ENCODE data around the gene TP53I13.

The TP53I13 gene

DNA sequence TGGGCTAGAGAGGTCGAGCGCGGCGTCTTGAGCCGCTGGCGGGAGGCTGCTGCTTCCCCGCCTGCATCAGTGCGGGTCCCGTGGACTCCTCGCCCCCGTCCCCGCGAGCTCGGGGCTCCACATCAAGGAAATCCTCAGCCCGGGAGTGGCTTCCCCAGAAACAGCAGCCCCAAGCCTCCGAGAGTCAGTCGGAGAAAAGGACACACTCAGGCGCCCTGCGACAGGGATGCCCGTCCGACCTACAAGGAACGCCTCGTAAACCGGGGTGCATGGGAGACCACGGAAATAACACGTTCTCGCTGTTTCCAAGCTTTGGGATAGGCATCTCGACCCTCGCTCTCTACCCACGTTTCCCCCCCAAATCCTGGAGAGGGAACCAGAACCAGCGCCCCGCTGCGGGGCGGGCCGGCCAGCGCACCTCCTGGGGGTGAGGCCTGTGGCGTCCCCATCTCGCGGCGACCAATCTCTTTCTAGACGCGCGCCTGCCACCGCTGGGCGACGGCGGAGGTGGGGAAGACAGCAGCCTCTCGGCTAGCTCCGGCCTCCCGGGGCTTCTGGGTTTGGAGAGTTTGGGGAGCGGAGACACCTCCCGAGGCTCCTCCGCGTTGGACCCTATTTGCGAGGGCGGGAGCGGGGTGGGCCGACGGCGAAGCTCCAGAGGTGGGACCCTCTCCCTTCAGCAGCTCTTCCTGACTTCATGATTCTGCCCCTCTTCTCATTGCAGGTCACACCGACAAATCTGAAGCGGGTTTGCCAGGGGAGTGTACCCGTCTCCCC is 759 bp upstream of the TP53I13 start:
- DNase-seq = peak; percentile 57

DNA sequence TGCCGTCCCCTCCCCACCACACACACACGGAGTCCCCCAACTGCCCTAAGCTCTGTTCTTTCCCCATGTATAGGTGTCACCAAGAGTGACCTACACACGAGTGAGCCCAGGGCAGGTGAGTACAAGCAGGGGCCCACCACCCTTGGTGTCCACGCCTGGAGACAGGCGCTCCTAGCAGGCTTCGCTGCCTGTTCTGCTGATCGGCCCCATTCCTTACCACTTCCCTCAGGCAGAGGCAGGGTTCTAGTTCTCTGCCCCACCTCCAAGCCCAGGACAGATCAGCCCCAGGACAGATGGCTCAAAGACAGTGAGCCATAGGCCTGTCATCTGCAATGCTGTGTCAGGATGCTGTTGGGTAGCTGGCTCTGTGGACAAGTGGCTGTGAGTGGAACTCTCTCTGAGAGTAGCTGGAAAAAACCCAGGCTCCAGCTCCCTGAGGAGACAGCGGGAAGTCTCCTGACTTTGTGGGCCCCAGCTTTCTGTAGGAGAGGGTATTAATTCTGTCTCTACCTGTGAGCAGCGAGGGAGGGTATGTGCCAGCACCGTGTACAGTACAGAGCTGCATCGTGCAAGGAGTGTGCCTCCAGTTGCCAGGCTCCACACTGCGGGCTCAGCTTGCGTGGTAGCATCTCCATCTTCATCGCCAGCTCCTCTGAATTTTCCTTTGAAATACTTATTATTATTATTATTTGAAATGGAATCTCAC is 897 bp downstream of the TP53I13 start:
- no peak for DNase-seq

GRCh38 chr17:29570521-29570920 is 2.0 kb downstream of the TP53I13 start:
- DNase-seq = no peak

GRCh38 chr17:29571486-29571882 is 3.0 kb downstream of the TP53I13 start:
- no peak for DNase-seq

- DNase-seq = no peak
Measured at GRCh38 chr17:29571883-29572681, 3.6 kb downstream of the TP53I13 start.

- peak; percentile 51 for DNase-seq
Measured at GRCh38 chr17:29572691-29573557, 4.4 kb downstream of the TP53I13 start.

- DNase-seq = no peak
Measured at GRCh38 chr17:29573558-29573869, 5.0 kb downstream of the TP53I13 start.

GRCh38 chr17:29573871-29574731 is 5.6 kb downstream of the TP53I13 start:
- no peak for DNase-seq

- no peak for DNase-seq
Measured at GRCh38 chr17:29574732-29575510, 6.4 kb downstream of the TP53I13 start.

GRCh38 chr17:29575511-29576213 is 7.2 kb downstream of the TP53I13 start:
- DNase-seq = no peak

DNA sequence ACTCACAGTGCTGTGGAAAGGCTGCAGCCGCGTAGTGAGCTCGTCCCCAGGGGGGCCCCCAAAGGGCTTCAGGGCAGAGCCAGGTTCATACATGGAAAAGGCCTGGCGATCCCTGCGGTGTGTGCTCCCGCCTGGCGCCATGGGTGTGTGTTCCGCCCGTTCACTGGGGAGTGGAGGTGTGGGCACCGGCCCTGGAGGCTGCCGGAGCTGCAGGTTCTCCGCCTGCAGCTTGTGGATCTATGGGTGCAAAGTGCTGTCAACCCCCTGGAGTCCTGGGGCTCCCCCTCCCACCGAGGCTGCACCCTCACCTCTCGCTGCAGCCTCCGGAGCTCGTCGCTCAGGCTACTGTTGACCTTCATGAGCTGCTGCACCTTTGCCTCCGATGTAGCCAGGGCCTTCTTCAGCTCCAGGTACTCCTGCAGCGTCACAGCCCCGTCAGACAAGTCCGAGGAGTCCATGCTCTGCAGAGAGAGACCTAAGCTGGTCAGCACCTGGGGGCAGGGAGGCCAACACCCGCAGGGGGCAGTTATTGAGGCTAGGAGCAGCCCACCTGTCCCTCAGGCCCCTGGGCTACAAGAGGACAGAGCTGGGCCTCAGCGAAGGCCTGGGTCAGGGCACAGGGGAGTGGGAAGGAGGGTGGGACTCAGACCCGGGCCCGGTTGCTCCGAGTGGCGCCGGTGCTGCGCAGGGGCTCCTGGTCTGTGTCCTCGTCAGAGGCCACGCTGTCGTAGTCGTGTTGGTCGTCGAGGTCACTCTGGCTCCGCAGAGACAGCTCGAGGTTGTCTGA is 7.9 kb downstream of the TP53I13 start:
- DNase-seq = no peak

GRCh38 chr17:29577001-29577370 is 8.5 kb downstream of the TP53I13 start:
- DNase-seq = no peak

- peak; percentile 18 for DNase-seq
Measured at GRCh38 chr17:29577385-29578211, 9.1 kb downstream of the TP53I13 start.

GRCh38 chr17:29578626-29579485 is 10.4 kb downstream of the TP53I13 start:
- DNase-seq = no peak

DNA sequence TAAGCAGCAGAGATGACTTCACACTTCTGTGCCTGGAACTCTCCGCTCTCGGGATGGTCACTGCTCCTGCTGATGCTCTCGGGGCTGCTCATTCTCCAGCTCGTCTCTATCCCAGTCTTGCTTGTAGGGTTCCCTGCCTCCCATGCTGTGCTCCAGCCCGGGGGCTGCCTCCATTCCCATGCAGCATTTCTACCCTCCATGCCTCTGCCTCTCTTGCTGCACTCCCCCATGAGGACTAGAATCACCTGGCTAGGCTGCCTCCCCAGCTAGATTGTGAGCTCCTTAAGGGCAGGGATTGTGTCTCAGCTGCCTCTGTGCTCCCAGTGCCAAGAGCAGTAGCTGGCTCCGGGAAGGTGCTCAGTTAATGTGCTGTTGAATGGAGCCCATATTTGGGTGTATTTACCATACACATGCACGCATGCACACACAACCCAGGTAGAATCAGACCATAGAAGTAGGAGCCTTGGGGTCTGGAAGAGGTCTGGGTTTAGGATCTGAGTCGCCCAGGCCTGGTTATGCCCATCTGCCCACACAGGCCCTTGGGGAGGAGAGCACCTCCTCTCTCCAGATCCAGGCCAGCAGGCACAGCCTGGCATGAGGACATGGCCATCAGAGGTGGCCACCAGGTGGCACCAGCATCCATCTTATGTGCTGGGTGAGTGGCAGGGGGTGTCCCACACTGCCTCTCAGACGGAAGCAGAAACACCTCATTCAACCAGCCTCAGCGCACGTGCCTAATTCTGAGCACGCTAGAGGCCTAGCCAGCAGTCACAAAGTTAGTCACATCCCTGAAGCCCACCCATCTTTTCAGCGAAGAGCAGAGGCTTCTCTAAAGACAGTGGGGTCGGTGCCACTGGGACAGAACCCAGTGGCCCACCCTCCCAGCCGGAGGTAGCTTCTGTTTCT is 11.6 kb downstream of the TP53I13 start:
- peak; percentile 74 for DNase-seq

DNA sequence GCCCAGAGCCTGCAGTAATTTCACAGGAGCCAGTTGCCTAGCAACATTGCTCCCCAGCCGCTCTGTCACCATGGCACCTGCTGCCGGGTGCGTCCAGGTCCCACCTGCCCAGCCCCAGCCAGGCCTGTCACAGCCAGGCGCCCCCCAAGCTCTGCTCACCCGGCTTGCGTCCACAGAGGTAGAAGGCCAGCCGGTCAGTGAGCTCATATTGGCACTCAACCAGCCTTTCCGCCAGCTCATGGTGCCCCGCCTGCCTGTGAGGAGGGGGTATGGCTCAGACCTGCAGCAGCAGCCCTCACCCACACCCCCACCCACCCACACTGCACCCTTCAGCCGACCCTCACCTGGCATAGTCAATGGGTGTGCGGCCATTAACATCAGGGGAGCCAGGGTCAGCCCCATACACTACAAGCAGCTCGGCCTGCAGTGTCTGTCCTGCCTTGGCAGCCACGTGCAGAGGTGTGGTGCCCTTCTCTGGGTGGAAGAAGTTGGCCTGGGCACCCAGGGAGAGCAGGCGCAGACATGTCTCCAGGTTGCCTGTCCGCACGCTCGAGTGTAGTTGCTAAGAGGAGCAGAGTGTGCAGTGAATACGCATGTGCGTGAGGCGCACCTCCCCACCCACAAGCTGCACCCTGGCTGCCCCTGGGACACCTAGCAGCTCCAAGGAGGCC is 13.2 kb downstream of the TP53I13 start:
- DNase-seq = no peak

Data from fibroblast of skin of right quadriceps (primary cell).